NB4 (cell line): ENCODE results near the gene GALNT2.

Experiments
- CTCF ChIP-seq: IDR thresholded peaks from one replicate; pipeline ENCODE4 v1.5.1; 2012; ENCODE audit warnings: low read depth, low read length
- MAX ChIP-seq: IDR thresholded peaks from 2 replicates; pipeline ENCODE4 v1.6.1; 2011; ENCODE audit warnings: low read depth, low read length
- MYC ChIP-seq: IDR thresholded peaks from 2 replicates; pipeline ENCODE4 v1.6.1; 2011; ENCODE audit warnings: low read depth, low read length
- POLR2A ChIP-seq: IDR thresholded peaks from 2 replicates; pipeline ENCODE4 v1.6.1; 2011; ENCODE audit warnings: mild to moderate bottlenecking; ENCODE audit not compliant: insufficient read length; ENCODE audit errors: extremely low read depth

- no peak for TF ChIP-seq CTCF
- TF ChIP-seq POLR2A, result no peak
- no peak for TF ChIP-seq MAX
- TF ChIP-seq MYC, result no peak
These were observed 44.2 kb upstream of the GALNT2 start for GRCh38 chr1:230022666-230023380.
